ENCODE results near the gene TUBGCP2. TPM values are rescaled to one million over a fixed set of nuclear protein-coding genes. Genes with fewer than 3 reads are reported as not detected.

Gene TUBGCP2
- total RNA-seq: 71.4 and 103 TPM in 2 replicates

GRCh38 chr10:133308421-133309099 lies at the start of gene TUBGCP2, which contains the start of gene ZNF511:
TSS of gene TUBGCP2 (minus strand) at chr10:133308872. CDS start at chr10:133302941, 5,931 bp downstream.
TSS of gene ZNF511 (plus strand) at chr10:133308914. CDS start at chr10:133308944, 30 bp downstream.

GRCh38 chr10:133357285-133358161 lies 48.9 kb upstream of the TUBGCP2 start, which contains the start of gene FUOM:
TSS of gene FUOM (minus strand) at chr10:133358019. CDS start at chr10:133358007, 12 bp downstream.

GRCh38 chr10:133336577-133337369 lies 28.1 kb upstream of the TUBGCP2 start, which contains the start of gene CALY:
TSS of gene CALY (minus strand) at chr10:133336896. CDS start at chr10:133328989, 7,907 bp downstream.

DNA sequence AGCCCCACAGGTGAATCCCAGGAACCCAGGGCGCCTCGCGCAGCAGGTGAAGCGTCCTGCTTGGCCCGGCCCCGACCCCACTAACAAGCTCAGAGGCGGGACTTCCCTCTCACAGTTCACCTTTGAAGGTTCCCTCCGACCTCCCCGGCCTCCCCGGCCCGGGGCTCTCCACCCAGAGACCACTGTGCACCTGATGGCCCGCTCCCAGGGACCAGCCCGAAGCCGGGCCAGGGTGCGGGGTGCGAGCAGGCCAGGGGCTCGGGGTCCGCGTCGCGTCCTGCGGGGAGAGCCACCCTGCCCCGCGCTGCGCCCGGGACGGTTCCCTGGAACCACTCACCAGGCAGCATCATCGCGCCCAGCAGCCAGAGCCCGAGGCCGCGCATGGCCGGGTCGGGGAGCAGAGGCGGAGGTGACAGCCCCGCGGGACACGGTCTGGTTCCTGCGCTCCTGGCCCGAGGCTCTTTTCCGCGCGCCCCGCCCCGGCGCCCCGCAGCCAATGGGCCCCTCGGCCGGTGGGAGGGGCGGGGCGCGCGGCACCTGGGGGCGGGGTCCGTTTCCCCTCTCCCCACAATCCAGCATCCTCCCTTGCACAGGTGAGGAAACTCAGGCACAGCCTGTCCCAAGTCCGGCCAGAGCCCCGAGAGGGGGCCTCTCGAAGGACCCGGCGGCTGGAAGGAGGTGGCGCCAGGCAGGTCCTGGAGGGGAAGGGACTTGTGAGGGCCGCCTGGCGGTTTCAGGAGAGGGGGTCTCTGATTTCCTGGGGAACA lies 32.1 kb downstream of the TUBGCP2 start, which contains the start of gene ADAM8:
TSS of gene ADAM8 (minus strand) at position 434 of the 767 bp plus-strand sequence. CDS start at position 383, 51 bp downstream.

GRCh38 chr10:133237588-133238465 lies 70.8 kb downstream of the TUBGCP2 start, which contains the start of gene VENTX:
TSS of gene VENTX (plus strand) at chr10:133237855. CDS start at chr10:133237915, 60 bp downstream.

GRCh38 chr10:133230044-133230361 lies 78.7 kb downstream of the TUBGCP2 start, which contains the start of gene UTF1:
TSS of gene UTF1 (plus strand) at chr10:133230217. CDS start at chr10:133230289, 72 bp downstream.

Other genes starting within 250 kb of the TUBGCP2 start
- gene ADGRA1, start 220.9 kb downstream of the TUBGCP2 start, total RNA-seq: not detected in 2 replicates
- 1.3 and 3.2 TPM in 2 replicates for gene KNDC1, start 148.7 kb downstream of the TUBGCP2 start, total RNA-seq
- 0.12 TPM in 1 of 2 replicates, not detected in the other for gene UTF1, start 78.7 kb downstream of the TUBGCP2 start, total RNA-seq
- not detected in 2 replicates for gene VENTX, start 71.0 kb downstream of the TUBGCP2 start, total RNA-seq
- 8.1 and 11.0 TPM in 2 replicates for gene ADAM8, start 32.0 kb downstream of the TUBGCP2 start, total RNA-seq
- 27.7 and 41.9 TPM in 2 replicates for gene ZNF511, start within 50 bp of the TUBGCP2 start, total RNA-seq
- gene CALY, start 28.0 kb upstream of the TUBGCP2 start, total RNA-seq: 0.25 TPM in 1 of 2 replicates, not detected in the other
- not detected in 2 replicates for gene PRAP1, start 38.5 kb upstream of the TUBGCP2 start, total RNA-seq
- gene FUOM, start 49.1 kb upstream of the TUBGCP2 start, total RNA-seq: 9.5 and 10.1 TPM in 2 replicates
- gene ECHS1, start 64.5 kb upstream of the TUBGCP2 start, total RNA-seq: 52.3 and 55.4 TPM in 2 replicates
- gene PAOX, start 70.4 kb upstream of the TUBGCP2 start, total RNA-seq: 4.0 and 9.2 TPM in 2 replicates
- 37.6 and 38.5 TPM in 2 replicates for gene MTG1, start 85.3 kb upstream of the TUBGCP2 start, total RNA-seq
- 0.22 and 0.50 TPM in 2 replicates for gene SPRN, start 115.8 kb upstream of the TUBGCP2 start, total RNA-seq
- 2.6 and 4.2 TPM in 2 replicates for gene SCART1, start 145.1 kb upstream of the TUBGCP2 start, total RNA-seq
- gene CYP2E1, start 218.5 kb upstream of the TUBGCP2 start, total RNA-seq: 0.22 and 0.37 TPM in 2 replicates

Data from uterine smooth muscle cell (primary cell).